ENCODE data around the gene RASSF1.

DNA sequence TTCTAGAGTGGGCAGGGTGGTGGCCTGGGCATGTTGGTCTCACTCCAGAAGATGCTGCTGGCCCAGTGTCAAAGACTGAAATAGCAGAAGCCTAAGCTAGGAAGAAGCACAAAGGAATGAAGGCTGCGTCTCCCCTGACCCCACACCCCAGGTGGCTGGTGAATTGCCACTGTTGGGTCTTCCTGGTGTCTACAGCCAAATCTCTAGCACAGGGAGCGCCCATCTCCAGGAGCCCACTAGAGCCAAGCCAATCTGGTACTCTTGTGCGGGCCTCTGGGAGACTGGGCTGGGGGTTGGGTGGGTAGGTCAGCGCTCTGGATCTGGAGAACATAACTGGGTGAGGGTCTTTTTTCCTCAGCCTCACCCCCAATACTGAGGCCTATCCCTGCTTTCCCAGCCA, 13.5 kb downstream of the RASSF1 start:
- TF ChIP-seq SUZ12 (IDR thresholded peaks at IDR 0.05; ENCODE audit: low read depth, low read length) (no peak), CEBPB (IDR thresholded peaks at IDR 0.05; ENCODE audit: borderline replicate concordance, low read depth, low read length) (no peak), ASH2L (IDR thresholded peaks at IDR 0.05; ENCODE audit: insufficient read length, low read depth, low read length) (no peak), ZNF407 (CRISPR knock-in tag; IDR thresholded peaks at IDR 0.05; ENCODE audit: not compliant biosample characterization) (no peak), SIN3A (IDR thresholded peaks at IDR 0.05; ENCODE audit: borderline replicate concordance, low read depth, low read length) (no peak), BCLAF1 (IDR thresholded peaks at IDR 0.05) (no peak), ZNF619 (CRISPR knock-in tag; IDR thresholded peaks at IDR 0.05) (no peak), STAT5B (CRISPR knock-in tag; IDR thresholded peaks at IDR 0.05) (no peak)
- TF ChIP-seq, protein P1, sequence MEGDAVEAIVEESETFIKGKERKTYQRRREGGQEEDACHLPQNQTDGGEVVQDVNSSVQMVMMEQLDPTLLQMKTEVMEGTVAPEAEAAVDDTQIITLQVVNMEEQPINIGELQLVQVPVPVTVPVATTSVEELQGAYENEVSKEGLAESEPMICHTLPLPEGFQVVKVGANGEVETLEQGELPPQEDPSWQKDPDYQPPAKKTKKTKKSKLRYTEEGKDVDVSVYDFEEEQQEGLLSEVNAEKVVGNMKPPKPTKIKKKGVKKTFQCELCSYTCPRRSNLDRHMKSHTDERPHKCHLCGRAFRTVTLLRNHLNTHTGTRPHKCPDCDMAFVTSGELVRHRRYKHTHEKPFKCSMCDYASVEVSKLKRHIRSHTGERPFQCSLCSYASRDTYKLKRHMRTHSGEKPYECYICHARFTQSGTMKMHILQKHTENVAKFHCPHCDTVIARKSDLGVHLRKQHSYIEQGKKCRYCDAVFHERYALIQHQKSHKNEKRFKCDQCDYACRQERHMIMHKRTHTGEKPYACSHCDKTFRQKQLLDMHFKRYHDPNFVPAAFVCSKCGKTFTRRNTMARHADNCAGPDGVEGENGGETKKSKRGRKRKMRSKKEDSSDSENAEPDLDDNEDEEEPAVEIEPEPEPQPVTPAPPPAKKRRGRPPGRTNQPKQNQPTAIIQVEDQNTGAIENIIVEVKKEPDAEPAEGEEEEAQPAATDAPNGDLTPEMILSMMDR (CRISPR knock-in tag; IDR thresholded peaks at IDR 0.05), result no peak
- TF ChIP-seq, protein P2, sequence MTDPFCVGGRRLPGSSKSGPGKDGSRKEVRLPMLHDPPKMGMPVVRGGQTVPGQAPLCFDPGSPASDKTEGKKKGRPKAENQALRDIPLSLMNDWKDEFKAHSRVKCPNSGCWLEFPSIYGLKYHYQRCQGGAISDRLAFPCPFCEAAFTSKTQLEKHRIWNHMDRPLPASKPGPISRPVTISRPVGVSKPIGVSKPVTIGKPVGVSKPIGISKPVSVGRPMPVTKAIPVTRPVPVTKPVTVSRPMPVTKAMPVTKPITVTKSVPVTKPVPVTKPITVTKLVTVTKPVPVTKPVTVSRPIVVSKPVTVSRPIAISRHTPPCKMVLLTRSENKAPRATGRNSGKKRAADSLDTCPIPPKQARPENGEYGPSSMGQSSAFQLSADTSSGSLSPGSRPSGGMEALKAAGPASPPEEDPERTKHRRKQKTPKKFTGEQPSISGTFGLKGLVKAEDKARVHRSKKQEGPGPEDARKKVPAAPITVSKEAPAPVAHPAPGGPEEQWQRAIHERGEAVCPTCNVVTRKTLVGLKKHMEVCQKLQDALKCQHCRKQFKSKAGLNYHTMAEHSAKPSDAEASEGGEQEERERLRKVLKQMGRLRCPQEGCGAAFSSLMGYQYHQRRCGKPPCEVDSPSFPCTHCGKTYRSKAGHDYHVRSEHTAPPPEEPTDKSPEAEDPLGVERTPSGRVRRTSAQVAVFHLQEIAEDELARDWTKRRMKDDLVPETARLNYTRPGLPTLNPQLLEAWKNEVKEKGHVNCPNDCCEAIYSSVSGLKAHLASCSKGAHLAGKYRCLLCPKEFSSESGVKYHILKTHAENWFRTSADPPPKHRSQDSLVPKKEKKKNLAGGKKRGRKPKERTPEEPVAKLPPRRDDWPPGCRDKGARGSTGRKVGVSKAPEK (CRISPR knock-in tag; IDR thresholded peaks at IDR 0.05; ENCODE audit: borderline replicate concordance), result no peak
